Glomerular endothelial cell (primary cell): ENCODE data around the gene LRWD1. TPM values are rescaled to one million over a fixed set of nuclear protein-coding genes. Genes with fewer than 3 reads are reported as not detected.
"Not testable (repeated sequence)": the region's sequence is repeated elsewhere in the genome, so short reads cannot be mapped to it uniquely, and the experiment has no call there.

Experiments
- DNase-seq: peaks from one replicate; pipeline ENCODE4 v3.0.0-alpha.2; 2011; ENCODE audit warnings: low read depth, low spot score; ENCODE audit errors: extremely low read depth
- total RNA-seq: library from RNA; depleted of rRNA; stranded (reverse); fragments of >200 nt; gene quantifications from 2 replicates; pipeline ENCODE4 v1.2.3, GENCODE V29; 2015

The LRWD1 gene
- total RNA-seq, 1 donor from 2014 or later = 23.5 TPM

DNA sequence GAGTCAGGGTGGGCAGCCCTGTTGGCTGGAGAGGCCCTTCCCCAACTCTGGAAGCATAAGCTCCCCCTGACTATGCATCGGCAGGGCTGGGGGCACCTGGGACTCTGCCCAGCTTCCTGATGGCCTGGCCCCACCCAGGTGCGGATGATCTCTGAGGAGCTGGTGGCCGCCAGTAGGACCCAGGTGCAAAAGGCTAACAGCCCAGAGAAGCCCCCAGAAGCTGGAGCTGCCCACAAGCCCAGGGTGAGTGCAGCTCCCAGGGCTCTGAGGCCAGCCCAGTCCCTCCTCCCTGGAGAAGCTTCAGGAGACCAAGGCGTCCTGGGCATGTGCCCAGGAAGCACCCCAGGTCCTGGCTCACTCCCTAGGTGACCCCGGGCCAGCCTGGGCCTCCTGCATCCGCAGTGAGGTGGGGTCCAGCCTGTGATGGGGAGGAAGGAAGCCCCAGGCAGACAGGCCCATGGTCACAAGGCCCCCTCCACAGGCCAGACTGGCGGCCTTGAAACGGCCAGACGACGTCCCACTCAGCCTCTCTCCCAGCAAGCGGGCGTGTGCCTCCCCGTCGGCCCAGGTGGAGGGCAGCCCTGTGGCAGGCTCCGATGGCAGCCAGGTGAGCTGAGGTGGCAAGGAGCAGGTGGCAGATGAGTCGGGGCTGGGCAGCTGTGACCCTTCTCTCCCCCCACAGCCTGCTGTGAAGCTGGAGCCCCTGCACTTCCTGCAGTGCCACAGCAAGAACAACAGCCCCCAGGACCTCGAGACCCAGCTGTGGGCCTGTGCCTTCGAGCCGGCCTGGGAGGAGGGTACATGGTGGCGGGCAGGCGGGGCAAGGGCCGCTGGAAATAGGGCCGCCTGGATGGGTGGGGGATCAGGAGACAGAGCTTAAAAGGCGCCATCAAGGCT, 3.0 kb downstream of the LRWD1 start:
- DNase-seq = no peak

DNA sequence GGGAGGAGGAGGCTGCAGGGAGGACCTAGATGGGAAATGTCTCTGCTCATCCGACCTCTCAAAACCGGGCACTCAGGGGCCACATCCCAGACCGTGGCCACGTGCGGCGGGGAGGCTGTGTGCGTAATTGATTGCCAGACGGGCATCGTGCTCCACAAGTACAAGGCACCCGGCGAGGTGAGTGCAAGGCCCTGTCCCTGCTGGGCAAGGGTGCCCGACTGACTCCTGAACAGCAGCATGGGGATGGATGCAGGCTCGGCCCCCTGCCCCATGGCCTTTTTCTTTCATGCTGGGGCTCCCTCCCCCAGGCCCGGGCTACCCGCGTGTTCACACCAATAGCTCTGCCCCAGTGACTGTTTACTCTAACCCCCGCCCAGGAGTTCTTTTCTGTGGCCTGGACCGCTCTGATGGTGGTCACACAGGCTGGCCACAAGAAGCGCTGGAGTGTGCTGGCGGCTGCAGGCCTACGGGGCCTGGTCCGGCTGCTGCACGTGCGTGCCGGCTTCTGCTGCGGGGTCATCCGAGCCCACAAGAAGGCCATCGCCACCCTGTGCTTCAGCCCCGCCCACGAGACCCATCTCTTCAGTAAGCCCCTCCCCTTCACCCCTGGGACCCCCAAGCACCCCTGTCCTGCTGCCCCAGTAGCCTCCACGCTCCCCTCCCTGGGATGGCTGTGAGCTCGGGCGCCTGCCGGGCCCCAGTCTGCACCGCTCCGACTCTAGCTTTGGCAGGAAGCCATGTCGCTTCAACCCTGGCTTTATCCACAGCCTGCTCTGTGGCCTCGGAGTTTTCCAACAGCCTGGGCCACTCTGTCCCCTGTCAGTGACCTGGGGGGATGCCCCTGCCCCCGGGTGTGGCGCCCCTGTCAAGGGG, 3.9 kb downstream of the LRWD1 start:
- no peak for DNase-seq

DNA sequence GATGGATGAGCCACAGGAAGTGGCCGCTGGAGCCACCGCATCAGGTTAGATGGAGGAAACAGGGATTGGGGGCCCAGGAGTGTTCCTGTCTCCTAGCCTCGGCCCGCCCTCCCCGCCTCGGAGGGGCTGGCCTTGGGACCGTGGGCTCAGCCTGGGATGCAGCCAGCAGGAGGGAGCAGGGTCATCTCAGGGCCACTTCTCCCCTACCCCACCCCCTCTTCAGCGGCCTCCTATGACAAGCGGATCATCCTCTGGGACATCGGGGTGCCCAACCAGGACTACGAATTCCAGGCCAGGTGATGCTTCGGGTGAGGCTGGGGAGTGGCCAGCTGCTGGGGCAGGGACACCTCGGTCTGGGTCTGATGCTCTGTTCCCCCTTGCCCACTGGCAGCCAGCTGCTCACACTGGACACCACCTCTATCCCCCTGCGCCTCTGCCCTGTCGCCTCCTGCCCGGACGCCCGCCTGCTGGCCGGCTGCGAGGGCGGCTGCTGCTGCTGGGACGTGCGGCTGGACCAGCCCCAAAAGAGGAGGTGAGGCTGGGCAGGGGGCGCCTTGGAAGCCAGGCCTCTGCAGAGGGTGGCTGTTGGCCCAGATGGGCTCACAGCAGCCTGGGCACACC, 4.7 kb downstream of the LRWD1 start:
- no peak for DNase-seq

DNA sequence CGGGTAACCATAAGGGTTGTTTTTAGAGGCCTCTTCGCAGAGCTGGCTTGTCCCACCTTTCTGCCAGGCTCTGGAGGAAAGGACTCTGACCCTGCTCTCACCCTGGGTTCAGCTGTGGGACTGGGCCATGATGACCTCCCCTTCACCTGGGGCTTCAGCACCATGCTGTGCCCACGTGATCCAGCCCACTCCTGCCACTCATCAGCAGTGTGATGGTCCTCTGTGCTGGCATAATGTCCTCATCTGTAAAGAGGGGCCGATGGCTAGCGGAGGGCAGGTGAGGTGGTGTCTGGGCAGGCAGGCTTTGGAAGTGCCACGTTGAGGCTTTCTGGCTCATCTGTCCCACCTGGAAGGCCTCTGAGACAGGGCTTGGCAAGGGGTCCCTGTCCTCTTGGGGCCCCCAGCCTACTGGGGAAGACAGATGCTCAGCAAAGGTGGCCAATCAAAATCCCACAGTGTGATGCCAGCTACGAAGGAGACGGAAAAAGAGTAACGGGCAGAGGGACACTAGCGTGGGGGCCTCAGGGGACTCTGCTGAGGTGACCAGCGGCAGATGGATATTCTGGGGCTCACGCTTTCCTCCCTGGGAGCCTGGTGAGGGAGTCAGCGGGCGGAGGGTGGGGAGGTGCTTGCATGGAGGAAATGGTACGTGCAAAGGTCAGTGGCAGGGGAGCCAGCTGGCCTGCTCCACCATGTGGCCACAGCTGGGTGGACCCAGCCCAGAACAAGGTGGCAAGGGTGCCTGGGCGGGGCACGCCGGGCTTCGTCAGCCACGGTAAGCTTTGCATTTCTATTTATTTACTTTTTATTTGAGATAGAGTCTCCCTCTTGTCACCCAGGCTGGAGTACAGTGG, 5.4 kb downstream of the LRWD1 start:
- no peak for DNase-seq

DNA sequence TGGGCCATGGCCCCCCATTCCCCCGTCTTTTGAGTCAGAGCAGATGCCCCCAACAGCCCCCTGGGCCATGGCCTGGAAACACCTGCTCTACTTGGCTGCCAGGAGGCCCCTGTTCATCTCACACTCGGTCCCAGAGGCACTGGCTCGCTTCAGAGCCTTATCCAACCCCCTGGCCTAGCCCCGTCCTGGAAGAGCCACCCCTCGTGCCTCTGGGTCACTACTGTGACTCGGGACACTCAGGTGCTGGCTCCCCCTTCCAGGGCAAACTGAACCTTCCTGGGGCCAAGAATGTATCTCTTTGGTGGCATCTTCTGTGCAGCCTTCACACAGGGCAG, 7.0 kb downstream of the LRWD1 start:
- no peak for DNase-seq

DNA sequence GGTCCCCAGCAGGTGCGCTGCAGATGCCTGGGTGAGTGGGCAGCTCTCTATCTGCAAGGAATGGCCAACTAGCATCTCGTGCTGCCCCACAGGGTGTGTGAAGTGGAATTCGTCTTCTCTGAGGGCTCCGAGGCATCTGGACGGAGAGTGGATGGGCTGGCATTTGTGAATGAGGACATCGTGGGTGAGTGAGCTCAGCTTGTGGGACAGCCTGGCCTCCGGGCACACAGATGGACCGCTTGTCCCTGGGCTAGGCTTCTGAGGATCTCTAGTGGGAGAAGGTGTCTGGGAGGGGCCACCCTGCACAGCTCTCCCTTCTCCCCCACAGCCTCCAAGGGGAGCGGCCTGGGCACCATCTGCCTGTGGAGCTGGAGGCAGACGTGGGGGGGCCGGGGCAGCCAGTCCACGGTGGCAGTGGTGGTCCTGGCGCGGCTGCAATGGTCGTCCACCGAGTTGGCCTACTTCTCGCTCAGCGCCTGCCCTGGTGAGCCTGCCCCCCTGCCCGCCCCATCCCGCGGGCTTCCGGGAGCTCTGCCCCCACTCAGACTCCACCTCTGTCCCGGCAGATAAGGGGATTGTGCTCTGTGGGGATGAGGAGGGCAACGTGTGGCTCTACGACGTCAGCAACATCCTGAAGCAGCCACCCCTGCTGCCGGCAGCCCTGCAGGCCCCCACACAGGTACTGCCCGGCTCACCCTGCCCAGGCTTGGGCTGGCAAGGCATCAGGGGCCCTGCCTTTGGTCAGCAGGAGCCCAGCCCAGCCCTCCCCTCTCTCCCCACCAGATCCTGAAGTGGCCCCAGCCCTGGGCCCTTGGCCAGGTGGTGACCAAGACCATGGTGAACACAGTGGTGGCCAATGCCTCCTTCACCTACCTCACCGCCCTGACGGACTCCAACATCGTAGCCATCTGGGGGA, 7.6 kb downstream of the LRWD1 start:
- no peak for DNase-seq

DNA sequence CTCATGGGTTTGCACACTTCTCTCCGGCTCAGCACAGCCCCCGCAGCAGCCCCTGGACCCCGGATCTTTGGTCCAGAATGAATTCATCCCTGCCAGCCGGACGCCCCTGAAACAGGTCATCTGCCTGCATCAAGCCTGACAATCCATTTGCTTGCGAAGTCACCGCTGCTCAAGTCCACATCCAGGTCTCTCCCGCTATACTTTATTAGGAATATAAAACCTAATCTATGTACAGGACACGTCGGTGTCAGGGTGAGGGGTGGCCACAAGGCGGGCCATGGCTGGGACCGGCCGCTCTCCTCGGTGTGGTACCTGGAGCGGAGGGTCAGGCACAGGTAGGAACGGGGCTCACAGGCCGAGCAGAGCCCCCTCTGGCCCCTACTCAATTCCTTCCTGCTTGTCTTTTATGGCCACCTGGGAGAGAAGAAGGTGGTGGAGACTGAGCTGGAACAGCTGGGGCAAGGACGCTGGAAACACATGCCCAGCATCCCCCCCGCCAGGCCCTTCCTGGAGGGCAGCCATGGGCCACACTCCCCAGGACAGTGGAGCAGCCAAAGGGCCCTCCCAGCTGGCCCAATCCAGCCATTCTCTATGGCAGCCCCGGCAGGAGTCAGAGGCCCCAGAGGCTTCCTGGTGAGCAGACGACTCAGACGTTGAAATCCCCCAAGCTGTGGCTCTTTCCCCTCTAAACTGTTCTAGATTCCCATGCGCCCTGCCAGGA, 8.6 kb downstream of the LRWD1 start:
- DNase-seq = no peak

DNA sequence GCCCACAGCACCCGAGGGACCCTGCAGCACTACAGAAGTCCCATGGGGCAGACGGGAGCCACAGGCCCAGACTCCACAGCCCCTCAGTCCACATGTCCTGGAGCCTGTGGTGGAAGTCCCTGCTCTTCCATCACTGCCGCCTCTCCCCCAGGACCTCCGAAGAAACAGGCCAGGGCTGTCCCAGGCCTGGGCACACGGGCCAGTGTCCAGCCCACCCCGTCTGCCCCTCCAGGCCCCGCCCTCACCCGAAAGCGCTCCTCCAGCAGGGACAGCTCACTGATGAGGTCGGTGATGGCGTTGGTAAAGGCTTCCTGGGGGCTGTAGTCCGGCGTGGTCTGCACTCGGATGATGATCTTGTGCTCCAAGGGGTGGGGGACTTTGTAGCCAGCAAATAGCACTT, 9.3 kb downstream of the LRWD1 start:
- DNase-seq = not testable (repeated sequence)

DNA sequence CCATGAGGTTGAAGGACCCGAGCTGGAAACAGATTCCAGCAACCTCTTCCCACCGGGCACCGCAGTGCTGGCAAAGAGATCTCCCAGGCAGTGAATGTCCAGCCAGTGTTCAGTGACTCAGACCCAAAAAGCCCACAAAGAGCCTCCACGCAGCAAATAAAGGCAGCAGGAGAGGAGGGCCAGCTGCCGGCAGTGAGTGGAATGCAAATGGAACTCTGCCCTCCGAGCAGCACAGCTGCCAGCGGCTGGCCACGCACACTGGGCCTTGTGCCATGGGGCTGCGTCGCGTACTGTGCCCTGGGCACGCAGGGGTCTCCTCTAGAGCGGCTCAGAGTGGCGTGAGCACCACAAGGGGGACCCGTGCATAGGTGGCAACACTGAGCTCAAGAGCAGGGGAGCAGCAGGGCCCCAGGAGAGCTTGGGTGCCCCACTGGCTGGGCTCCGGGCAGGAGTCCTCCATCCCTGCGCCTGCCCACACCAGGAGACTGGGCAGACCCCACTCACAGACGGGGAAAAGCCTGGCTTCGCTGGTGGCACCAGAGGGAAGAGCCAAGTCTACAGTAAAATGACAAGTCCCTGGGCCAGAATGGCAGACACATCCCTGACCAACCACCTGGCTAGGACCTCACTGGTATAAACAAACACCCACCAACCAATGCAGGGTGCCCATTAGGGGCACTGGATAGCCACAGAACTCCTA, 10.1 kb downstream of the LRWD1 start:
- DNase-seq = not testable (repeated sequence)

DNA sequence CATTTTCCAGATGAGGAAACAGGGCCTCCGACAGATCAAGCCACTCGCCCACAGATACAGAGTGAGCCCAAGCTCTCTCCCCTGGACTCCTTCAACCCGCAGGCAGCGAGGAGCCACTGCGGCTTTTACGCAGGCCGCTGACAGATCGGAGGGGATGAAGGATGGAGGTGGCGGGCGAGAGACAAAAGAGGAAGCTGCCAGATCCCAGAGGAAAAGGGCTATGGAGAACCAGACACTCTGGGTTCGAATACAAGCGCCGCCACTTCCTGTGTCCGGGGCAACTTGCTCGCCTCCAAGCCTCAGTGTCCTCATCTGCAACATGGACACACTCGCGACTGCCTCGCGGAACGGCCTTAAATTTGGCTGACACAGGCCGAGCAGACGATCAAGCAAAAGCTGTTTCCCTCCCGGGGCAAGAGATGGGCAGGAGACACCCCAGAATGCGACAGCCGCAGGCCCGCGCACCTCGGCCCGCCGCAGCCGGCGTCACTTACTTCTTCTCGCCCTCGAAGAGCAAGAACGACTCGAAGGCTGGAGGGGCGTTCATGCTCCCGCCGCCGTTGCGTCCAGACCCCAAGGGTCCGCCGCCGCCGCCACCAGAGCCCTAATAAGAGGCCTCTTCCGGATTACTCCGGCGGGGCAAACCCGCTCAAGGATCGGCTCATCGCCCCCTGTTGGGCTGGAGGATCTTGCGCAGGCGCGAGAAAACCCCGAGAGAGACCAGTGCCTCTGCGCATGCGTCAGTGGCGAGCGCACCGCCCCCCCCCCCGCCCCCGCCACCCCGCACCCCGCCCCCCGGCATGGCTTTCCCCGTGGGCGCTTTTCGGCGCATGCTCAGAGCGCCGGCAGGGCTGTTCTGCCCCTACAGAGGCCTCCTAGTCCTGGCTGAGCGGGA, 13.8 kb downstream of the LRWD1 start, which contains the start of gene POLR2J:
Gene POLR2J (minus strand): TSS at position 609 of the 895 bp plus-strand sequence. CDS start 62 bp downstream, at position 547.
- not testable (repeated sequence) for DNase-seq

DNA sequence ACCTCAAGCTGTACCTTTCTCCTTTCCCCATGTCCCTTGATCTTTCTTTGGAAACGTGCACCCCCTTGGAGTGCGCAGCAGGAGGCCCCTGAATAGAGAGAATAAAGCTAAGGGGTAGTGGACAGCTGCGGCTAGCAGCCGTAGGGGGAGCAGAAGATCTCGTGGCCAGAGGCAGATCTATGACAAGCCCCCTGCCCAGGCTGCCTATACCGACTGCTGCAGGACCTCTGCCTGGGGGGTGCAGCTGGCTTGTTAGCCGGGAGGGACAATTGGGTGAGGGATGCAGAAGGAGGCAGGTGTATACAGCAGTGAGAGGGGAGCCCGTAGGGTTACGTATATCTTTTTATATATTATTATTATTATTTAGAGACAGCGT, 14.4 kb downstream of the LRWD1 start:
- not testable (repeated sequence) for DNase-seq

DNA sequence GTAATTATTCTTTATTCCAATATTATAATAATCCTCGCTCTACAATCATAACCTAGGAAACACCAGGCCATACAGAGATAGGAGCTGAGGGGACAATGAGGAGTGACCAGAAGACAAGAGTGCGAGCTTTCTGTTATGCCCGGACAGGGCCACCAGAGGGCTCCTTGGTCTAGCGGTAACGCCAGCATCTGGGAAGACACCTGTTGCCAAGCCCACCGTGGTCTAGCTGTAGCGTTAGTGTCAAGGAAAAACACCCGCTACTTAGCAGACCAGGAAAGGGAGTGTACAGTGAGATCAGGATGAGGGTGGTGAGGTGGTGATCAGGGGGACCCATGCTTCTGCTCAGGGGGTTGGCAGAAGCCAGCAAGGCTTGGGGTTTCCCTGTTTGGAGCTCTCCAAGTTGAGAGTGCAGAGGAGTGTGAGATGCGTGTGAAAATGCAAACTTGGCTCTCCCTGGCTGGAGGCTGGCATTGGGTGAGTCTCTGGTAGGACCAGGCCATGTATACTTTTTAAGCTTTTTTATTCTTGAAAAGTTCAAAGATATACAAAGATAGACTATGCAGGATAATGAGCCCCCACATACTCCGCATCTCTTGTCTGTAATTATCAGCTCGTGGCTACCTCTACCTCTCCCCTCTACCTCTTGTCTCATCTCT, 15.3 kb downstream of the LRWD1 start:
- DNase-seq = not testable (repeated sequence)

DNA sequence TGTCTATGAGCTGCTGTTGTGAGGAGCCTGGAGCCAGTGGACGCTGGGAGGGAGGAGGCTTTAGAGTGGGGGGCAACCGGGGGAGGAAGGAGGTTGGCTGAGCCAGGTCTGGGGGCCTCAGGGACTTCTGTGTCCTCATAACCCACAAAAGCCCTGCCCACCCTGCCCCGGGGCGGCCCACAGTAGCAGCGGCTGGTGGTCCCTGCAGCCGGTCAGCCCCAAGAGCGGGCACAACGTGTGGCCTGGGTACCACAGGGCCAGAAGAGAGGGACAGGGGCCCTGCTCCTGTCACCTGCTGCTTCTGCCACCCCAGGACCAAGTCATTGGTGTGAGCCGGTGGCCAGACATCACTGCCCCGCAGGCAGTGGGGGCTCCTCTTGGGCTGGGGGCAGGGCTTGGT, 17.2 kb downstream of the LRWD1 start:
- not testable (repeated sequence) for DNase-seq

DNA sequence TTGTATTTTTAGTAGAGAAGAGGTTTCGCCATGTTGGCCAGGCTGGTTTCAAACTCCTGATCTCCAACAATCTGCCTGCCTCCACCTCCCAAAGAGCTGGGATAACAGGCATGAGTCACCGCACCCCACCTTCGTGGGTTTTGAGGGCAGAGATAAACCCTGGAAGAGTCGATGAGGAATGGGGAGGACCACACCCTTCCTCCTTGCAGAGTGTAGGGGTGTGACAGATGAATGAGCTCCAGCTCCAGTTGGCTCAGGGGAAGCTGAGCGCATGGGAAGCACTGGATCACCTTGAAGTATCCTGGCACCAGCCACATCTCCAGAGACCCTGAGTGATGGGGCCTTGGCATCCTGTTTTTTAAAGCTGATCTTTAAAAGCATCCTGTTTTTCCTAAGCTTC, 19.5 kb downstream of the LRWD1 start:
- not testable (repeated sequence) for DNase-seq

DNA sequence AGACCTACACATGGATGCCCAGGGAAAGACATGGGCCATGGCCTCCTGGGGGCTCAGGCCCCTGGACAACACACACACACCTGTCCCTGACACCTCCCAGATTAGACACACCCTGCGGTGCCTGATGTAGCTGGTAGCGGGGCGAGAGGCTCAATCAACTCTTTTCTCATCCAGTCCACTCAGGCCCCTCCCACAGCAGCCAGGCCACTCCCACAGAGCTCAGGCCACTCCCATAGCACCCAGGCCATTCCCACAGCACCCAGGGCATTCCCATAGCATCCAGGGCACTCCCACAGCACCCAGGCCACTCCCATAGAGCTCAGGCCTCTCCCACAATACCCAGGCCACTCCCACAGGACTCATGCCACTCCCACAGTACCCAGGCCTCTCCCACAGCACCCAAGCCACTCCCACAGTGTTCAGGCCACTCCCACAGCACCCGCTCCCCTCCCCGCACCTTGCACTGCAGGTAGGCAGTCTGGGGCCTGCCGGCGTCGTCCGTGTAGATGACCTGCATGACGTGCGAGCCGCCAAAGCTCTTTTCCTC, 25.8 kb downstream of the LRWD1 start:
- DNase-seq = not testable (repeated sequence)
